PC-9 (cell line): Measurements from ENCODE around the gene AFAP1.

ENCODE experiments used
- EZH2 ChIP-seq: fragments of 200-600 bp; sonication (generic); IDR thresholded peaks from 2 replicates; pipeline ENCODE4 v1.8.0; 2017; ENCODE audit warnings: antibody characterized with exemption, low read depth
- TF ChIP-seq, protein P1 (sequence below): fragments of 200-600 bp; sonication (generic); conservative IDR thresholded peaks from 2 replicates; pipeline ENCODE4 v1.6.1; 2017; ENCODE audit warnings: mixed run types, antibody characterized with exemption, mild to moderate bottlenecking, moderate library complexity

DNA sequence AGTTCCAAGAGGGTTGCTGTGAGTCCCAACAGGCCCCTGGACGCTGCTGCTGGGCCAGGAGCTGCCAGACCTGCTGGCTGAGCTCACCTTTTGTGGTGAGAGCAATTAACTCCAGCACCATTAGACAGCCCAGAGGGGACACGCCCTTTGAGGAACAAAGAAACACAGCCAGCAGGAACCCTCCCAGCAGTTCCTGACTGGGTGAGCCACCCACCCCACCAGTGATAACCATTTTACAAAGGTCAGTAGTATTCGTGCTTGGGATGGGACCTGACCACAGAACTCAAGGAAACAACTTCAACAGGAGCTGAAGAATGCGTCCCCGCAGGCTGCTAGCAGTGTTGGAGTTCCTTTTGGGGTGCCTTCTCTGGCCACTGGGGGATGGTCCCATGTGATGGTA, 38.8 kb upstream of the AFAP1 start:
- TF ChIP-seq, protein P1, sequence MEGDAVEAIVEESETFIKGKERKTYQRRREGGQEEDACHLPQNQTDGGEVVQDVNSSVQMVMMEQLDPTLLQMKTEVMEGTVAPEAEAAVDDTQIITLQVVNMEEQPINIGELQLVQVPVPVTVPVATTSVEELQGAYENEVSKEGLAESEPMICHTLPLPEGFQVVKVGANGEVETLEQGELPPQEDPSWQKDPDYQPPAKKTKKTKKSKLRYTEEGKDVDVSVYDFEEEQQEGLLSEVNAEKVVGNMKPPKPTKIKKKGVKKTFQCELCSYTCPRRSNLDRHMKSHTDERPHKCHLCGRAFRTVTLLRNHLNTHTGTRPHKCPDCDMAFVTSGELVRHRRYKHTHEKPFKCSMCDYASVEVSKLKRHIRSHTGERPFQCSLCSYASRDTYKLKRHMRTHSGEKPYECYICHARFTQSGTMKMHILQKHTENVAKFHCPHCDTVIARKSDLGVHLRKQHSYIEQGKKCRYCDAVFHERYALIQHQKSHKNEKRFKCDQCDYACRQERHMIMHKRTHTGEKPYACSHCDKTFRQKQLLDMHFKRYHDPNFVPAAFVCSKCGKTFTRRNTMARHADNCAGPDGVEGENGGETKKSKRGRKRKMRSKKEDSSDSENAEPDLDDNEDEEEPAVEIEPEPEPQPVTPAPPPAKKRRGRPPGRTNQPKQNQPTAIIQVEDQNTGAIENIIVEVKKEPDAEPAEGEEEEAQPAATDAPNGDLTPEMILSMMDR: no peak
- no peak for TF ChIP-seq EZH2
